ENCODE data around the gene SLC24A3.

DNA sequence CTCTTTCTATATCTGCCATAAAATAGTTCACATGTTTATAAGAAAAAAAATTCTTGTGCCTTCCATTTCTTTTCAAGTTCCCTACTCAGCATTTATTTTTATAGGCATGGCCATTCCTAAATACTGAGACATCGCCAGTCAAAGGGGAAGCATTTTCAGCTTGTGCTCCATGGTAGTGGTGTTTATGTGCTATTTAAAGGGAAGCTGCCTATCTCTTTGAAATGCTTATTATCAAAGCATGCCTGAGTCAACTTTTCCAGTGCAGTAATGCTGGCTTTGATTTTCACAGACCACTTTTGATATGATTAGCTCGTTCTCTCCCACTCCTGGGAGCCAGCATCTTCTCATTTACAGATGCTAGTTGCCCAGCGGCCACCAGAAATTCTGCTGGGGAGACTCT lies 421.5 kb downstream of the SLC24A3 start:
- TF ChIP-seq, protein P1, sequence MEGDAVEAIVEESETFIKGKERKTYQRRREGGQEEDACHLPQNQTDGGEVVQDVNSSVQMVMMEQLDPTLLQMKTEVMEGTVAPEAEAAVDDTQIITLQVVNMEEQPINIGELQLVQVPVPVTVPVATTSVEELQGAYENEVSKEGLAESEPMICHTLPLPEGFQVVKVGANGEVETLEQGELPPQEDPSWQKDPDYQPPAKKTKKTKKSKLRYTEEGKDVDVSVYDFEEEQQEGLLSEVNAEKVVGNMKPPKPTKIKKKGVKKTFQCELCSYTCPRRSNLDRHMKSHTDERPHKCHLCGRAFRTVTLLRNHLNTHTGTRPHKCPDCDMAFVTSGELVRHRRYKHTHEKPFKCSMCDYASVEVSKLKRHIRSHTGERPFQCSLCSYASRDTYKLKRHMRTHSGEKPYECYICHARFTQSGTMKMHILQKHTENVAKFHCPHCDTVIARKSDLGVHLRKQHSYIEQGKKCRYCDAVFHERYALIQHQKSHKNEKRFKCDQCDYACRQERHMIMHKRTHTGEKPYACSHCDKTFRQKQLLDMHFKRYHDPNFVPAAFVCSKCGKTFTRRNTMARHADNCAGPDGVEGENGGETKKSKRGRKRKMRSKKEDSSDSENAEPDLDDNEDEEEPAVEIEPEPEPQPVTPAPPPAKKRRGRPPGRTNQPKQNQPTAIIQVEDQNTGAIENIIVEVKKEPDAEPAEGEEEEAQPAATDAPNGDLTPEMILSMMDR (IDR thresholded peaks at IDR 0.05): no peak
- TF ChIP-seq ZFX (IDR thresholded peaks at IDR 0.05; ENCODE audit: borderline replicate concordance): no peak
